HG03432 (cell line): ENCODE data around the gene L3MBTL3.
"Not testable (repeated sequence)": the region's sequence is repeated elsewhere in the genome, so short reads cannot be mapped to it uniquely, and the experiment has no call there.

Experiments used
- ATAC-seq: cut with Tn5 transposase; IDR thresholded peaks from one replicate; pipeline ENCODE4 v1.9.1; 2021; ENCODE audit warnings: mild to moderate bottlenecking, moderate library complexity; ENCODE audit not compliant: unreplicated experiment

The L3MBTL3 gene

GRCh38 chr6:130070792-130071191, 52.4 kb downstream of the L3MBTL3 start:
- ATAC-seq = no peak

DNA sequence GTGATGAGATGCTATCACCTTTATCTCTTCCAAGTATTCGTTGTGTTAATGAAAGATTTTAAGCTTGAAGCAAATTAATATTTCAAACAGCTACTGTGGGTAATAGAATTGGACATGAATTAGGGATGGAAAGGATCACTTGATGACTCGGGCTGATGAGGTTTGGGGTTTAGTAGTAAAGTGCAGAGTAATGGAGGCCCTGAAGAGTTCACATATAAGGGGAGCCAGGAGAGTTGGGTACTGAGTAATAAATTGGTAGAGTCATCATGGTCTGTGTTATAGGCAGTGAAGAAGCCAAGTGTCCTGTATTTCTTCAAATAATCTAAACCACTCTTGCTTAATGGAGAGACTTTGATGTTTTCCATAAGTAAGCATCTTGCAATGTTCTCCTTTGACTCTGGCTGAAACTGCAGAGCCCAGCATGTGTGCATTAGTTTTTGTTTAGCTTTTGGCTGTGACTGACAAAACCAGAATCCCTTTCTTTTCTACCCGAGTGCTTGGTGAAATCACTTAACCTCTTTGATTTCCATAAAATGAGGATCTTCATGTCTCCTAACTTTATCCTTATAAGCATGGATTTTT, 57.6 kb downstream of the L3MBTL3 start:
- ATAC-seq = no peak

- no peak for ATAC-seq
Measured at GRCh38 chr6:130076512-130076911, 58.1 kb downstream of the L3MBTL3 start.

DNA sequence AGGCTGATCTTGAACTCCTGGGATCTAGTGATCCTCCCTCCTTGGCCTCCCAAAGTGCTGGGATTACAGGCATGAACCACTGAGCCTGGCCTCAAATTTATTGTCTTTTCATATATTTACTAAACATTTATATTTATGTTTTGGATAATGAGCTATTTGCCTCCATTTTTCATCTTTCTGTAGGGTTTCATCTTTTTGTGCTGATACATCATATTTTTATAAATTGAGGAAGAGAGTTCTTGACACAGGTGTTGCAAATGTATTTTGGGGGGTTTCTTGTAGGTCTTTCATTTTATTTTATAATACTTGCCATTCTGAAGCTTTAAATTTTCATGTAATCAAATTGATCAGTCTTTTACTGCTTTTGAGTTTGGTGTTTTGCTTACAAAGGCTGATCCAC, 72.4 kb downstream of the L3MBTL3 start:
- ATAC-seq = no peak

DNA sequence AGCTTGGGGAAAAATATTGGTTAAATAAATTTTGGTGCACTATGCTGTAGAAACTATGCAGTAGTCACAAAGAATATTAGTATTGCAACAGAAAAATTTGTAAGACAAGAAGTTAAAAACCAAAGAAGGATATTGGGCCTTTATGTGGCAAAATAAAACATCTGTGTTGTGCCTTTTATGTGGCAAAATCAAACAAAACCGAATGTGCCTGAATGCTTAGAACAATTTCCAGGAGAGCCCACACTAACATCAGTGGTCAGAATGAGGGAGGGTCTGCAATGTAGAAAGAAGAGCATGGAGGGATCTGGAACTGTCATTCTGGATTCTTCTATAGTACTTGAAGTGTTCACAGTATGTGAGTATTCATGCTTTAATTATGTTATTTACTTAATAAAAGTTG, 75.2 kb downstream of the L3MBTL3 start:
- no peak for ATAC-seq

GRCh38 chr6:130098317-130098716, 79.9 kb downstream of the L3MBTL3 start:
- ATAC-seq = no peak

DNA sequence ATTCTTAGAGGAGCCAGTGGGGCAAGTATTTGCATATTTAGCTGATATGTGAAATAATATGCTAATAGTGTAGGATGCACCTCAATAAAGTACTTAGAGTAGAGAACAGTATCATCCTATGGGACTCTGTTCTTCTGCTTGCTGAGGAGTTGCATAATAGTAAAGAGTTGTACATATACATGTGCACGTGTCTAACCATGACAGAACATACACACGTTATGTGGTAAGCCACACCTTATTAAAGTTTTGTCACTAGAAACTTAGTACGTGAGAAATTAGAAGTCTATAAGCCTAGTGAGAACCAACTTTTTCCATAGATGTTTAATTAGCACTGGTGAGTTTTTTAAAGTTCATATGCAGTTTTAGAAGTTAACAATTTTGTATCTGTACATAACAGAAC, 80.7 kb downstream of the L3MBTL3 start:
- ATAC-seq = no peak

DNA sequence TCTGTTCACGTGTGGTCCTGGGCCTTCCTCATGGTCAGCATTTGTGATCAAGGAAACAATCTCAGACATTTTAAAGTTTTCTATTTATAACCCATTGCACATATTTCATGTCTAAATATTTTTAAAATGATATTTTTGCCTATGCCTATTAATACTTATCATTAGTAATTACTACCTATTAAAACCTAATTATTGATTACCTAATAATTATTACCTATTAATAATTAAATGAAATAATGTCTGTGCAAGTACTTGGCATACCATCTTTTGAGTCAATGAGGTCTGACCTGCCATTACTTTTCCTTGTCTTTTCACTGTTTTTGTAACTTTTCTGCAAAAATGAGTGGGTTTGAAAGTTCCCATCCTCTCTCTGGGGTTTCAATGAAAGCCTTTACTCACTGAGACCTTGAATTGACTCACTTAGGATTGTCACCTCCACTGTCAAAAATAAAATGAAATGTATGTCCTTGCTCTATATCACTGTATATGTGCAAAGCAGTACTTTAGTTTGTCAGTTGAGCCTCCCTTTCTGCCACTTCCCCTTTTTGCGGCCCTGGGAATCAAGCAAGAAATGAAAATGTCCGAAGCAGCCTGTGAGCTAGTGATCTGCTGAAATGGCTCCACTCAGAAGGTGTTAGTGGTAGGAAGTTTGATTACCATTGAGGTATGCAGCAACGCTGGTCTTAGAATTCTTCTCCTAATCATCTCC, 87.8 kb downstream of the L3MBTL3 start:
- ATAC-seq = peak; percentile 94

- ATAC-seq = no peak
Measured at GRCh38 chr6:130107710-130108109, 89.3 kb downstream of the L3MBTL3 start.

- ATAC-seq = no peak
Measured at GRCh38 chr6:130111031-130111430, 92.7 kb downstream of the L3MBTL3 start.

DNA sequence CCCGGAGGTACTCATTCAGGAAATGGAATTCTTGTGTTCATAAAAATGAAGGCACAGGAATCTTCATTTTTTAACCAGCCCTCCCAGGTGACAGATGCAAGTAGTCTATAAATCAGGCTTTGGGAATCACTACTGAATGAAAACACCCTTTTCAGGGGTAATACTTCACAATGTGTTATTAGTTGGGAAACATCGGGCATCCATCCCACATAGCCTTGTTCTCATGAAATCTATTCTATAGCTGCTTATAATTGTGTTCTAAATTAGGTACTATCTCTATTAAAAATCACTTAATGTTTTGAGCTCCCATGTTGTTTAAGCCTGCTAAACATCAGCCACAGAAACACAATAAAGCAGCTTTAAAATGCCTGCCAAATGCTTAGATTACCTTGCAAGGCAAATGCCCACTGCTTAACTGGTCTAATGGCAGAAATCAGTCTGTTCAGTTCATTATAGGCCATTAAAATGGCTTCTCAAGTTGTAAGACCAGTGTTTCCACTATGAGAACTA, 94.9 kb downstream of the L3MBTL3 start:
- no peak for ATAC-seq

GRCh38 chr6:130115036-130115435, 96.7 kb downstream of the L3MBTL3 start:
- ATAC-seq = peak; percentile 96

DNA sequence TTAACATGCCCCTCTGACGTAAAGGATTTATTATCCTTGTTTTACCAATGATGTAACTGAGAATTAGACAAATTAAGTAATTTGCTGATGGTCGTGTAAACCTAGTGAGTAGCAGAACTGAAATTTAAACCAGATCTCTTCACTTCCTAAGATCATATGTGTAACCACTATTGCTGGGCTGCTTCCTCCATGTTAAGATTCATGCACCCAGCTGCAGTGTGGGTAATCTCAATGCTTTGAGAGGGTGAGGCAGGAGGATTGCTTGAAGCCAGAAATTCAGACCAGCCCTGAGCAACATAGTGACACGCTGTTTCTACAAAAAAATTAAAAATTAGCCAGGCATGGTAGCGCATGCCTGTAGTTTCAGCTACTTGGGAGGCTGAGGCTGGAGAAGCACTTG, 97.9 kb downstream of the L3MBTL3 start:
- ATAC-seq = no peak

GRCh38 chr6:130117187-130117701, 98.9 kb downstream of the L3MBTL3 start:
- not testable (repeated sequence) for ATAC-seq

DNA sequence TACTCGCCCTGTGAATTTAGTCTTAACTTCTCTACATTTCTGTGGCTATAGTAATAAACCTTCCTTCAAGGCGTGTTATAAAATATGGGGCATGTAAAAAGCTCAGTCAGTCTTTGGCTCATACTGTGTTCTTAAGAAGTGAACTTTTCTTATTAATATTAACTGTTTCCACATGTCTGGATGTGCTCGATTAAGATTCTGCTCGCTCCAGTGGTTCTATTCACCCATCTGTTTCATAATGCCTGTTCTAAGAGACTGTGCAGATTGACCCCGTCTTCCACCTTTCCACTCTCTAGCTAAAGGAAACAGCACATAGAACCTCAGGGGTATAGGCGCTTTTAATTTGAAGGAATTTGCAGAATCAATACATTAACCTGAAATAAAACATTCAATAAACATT, 99.9 kb downstream of the L3MBTL3 start:
- peak; percentile 32 for ATAC-seq

DNA sequence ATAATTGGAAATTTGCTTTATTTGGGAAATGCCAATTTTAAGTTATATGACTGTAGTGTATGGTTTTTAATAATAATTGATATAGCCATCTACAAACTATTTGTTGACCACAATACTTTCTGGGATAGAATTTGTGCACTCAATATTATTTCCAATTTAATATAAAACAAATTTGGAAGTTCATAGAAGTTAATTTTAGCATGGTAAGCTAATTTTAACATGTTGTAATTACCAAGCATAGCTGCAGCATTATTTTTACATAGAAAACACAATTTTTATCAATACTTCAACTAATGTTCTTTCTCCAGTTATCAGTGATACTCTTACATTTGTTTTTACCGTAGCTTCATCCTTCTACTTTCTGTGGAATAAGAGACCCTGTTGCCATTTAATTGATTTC, 100.8 kb downstream of the L3MBTL3 start:
- no peak for ATAC-seq

DNA sequence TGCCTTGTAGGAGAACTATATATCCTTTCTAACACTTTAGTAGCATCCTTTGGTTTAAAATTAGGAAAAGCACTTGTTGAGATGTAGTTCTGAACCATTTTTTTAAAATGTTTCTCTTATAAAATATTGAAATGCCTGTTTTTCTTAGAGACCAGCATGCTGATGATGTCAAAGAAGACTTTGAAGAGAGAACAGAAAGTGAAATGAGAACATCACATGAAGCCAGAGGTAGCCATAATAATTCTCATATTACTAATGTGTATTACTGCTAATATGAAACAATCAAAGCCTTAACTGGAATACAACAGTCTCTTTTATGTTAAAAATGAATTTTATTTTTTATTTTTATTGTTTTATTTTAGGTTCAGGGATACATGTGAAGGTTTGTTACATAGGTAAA, 102.3 kb downstream of the L3MBTL3 start:
- ATAC-seq = no peak

- no peak for ATAC-seq
Measured at GRCh38 chr6:130122243-130122642, 103.9 kb downstream of the L3MBTL3 start.

- ATAC-seq = no peak
Measured at GRCh38 chr6:130127195-130127594, 108.8 kb downstream of the L3MBTL3 start.

GRCh38 chr6:130128326-130128725, 109.9 kb downstream of the L3MBTL3 start:
- no peak for ATAC-seq

- ATAC-seq = no peak
Measured at GRCh38 chr6:130129762-130130246, 111.4 kb downstream of the L3MBTL3 start.

- ATAC-seq = peak; percentile 93
Measured at GRCh38 chr6:130132286-130132701, 113.9 kb downstream of the L3MBTL3 start.
